ENCODE measurements around the gene TPRA1.

The TPRA1 gene

GRCh38 chr3:127560051-127560787 lies 30.3 kb downstream of the TPRA1 start:
- DNase-seq (ENCODE audit: low read depth): no peak

- DNase-seq (ENCODE audit: low read depth): no peak
Observed at GRCh38 chr3:127556565-127556964, 34.0 kb downstream of the TPRA1 start.

GRCh38 chr3:127555108-127555507 lies 35.4 kb downstream of the TPRA1 start:
- DNase-seq (ENCODE audit: low read depth): no peak

GRCh38 chr3:127552038-127552437 lies 38.5 kb downstream of the TPRA1 start:
- DNase-seq (ENCODE audit: low read depth): no peak

GRCh38 chr3:127551178-127551577 lies 39.4 kb downstream of the TPRA1 start:
- no peak for DNase-seq (ENCODE audit: low read depth)

- no peak for DNase-seq (ENCODE audit: low read depth)
Observed at GRCh38 chr3:127550468-127551157, 39.9 kb downstream of the TPRA1 start.

- no peak for DNase-seq (ENCODE audit: low read depth)
Observed at GRCh38 chr3:127549826-127550467, 40.6 kb downstream of the TPRA1 start.

GRCh38 chr3:127547761-127548605 lies 42.5 kb downstream of the TPRA1 start:
- DNase-seq (ENCODE audit: low read depth): peak; percentile 71

- DNase-seq (ENCODE audit: low read depth): no peak
Observed at GRCh38 chr3:127546970-127547733, 43.4 kb downstream of the TPRA1 start.

GRCh38 chr3:127546554-127546953 lies 44.0 kb downstream of the TPRA1 start:
- DNase-seq (ENCODE audit: low read depth): no peak

GRCh38 chr3:127545711-127546457 lies 44.6 kb downstream of the TPRA1 start:
- no peak for DNase-seq (ENCODE audit: low read depth)

- DNase-seq (ENCODE audit: low read depth): no peak
Observed at GRCh38 chr3:127545216-127545615, 45.3 kb downstream of the TPRA1 start.

GRCh38 chr3:127544803-127545201 lies 45.7 kb downstream of the TPRA1 start:
- no peak for DNase-seq (ENCODE audit: low read depth)

- peak; percentile 50 for DNase-seq (ENCODE audit: low read depth)
Observed at GRCh38 chr3:127544192-127544802, 46.2 kb downstream of the TPRA1 start.

- no peak for DNase-seq (ENCODE audit: low read depth)
Observed at GRCh38 chr3:127543441-127543840, 47.1 kb downstream of the TPRA1 start.

- no peak for DNase-seq (ENCODE audit: low read depth)
Observed at GRCh38 chr3:127542441-127542952, 48.0 kb downstream of the TPRA1 start.

- no peak for DNase-seq (ENCODE audit: low read depth)
Observed at GRCh38 chr3:127541320-127541719, 49.2 kb downstream of the TPRA1 start.

GRCh38 chr3:127539366-127540060 lies 51.0 kb downstream of the TPRA1 start:
- no peak for DNase-seq (ENCODE audit: low read depth)

- no peak for DNase-seq (ENCODE audit: low read depth)
Observed at GRCh38 chr3:127538569-127538968, 52.0 kb downstream of the TPRA1 start.
